NCI-H146 treated with DMSO at 0.1 percent for 48 hours (cell line): Measurements from ENCODE around the gene JAM3.
"Not testable (repeated sequence)": the region's sequence is repeated elsewhere in the genome, so short reads cannot be mapped to it uniquely, and the experiment has no call there.

Source experiments
- DNase-seq: peaks from one replicate; lab custom pipeline; 2025; ENCODE audit not compliant: unreplicated experiment; lab: John Stamatoyannopoulos, UW

The JAM3 gene

DNA sequence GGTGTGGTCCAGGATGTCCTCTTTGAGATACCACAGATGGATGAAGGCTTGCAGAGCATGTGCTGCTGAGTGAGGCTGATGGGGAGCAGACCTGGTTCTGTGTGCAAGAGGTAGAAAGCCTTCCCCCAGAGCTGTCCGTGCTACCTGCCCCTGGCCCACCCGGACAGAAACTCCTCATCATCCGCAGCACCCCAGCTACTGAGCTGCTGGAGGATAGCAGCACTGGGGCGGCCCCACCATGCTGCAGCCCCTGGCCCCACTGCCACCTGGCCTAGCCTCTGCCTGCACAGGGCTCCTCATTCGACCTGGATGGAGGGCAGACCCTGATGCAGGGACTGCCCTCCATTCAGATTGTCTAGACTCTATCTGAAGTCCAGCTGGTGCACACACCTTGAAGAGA lies 104.4 kb downstream of the JAM3 start:
- DNase-seq: no peak

DNA sequence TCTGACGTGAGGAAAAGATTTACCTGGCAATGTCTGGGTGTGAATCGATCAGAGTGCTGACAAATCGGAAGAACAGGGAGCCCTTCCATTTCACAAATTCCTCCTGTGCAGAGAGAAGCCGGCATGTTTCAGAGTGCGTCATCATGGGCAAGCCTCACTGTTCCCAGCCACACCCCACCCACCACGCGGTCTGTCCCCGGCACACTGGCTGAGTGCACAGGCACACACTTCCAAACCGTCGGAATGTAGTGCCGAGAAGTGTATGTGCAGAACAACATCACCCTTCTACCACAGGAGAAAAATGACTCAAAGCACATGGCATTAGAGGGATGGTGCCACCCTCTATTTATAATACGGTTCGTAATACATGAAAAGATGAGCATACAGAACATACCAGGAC lies 107.4 kb downstream of the JAM3 start:
- no peak for DNase-seq

DNA sequence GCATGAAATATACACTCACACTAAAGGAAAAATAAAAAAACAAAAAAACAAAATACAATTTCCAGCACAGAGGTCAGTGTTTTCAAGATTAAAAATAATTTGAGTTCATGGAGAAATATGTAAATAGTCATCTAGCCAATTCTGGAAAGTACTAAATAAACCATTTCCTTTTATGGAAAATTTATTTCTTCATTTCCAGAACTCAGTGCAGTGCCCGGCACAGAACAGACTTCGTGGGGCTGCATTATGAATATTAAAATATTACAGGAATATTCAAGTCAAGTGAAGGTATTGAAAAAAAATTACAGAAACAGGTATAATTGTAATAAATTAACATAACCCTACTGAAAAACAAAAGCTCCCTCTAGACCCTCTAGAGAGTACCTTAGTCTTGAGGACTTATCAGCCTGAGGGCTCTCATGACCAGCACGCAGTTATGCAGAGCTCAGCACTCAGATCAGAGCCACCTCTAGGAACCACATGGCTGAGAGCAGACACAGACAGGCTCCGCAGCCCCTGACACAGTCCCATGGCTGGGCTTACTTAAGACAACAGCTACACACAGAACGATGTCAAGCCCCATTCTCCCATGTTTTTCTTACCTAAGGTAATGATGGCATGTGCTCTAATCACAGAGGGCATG lies 109.3 kb downstream of the JAM3 start:
- DNase-seq: no peak

DNA sequence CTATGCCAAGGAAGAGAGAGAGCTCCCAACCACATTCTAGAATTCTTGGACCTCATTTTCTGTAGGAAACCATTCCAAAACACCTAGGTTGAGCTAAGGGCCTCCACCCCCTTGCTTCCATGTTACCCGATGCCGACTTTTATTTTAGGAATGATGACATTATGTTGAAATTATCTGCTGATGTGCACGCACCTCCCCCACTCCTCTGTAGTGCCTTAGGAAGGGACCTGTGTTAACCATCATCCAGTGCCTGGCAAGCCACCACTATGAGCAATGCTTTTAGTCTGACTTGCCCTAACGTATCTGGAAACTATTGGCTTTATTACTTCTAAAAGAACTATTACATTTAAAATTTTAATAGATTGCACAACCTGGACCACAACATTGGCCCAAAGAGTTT lies 112.8 kb downstream of the JAM3 start:
- DNase-seq: no peak

DNA sequence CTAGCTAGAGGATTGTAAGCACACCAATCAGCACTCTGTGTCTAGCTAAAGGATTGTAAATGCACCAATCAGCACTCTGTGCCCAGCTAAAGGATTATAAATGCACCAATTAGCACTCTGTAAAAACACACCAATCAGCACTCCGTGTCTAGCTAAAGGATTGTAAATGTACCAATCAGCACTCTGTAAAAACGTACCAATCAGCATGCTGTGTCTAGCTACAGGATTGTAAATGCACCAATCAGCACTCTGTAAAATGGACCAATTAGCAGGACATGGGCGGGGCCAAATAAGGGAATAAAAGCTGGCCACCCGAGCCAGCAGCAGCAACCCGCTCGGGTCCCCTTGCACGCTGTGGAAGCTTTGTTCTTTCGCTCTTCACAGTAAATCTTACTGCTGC lies 119.2 kb downstream of the JAM3 start:
- DNase-seq: not testable (repeated sequence)

DNA sequence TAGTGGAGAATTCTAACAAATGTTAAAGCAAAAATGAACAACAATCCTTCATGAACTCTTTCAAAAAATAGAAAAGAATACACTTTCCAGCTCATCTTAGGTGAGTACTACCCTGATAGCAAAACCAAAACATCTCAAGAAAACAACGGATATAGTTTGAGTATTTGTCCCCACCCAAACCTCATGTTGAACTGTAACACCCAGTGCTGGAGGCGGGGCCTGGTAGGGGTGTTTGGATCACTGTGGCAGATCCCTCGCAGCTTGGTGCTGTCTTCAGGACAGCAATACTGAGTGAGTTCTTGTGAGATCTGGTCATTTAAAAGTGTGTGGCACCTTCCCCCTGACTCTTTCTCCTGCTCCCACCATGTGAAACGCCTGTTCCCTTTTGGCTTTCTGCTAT lies 127.9 kb downstream of the JAM3 start:
- DNase-seq: no peak

DNA sequence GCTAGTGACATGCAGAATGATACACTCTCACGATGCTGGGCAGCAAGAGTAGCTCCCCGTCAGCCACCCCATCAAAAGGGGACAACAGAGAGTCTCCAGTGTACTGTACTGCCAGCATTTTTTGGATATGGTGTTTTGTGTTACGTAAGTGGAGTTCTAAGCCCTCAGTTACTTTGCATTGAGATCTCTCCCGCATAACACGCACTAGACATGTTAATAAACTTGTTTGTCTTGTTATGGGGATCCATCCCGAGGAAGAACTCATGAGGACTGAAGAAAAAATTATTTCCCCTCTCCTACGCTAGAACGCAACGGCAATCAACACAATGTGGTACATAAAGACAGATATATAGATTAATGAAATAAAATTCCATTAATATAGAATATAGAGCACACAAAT lies 130.7 kb downstream of the JAM3 start:
- DNase-seq: no peak

DNA sequence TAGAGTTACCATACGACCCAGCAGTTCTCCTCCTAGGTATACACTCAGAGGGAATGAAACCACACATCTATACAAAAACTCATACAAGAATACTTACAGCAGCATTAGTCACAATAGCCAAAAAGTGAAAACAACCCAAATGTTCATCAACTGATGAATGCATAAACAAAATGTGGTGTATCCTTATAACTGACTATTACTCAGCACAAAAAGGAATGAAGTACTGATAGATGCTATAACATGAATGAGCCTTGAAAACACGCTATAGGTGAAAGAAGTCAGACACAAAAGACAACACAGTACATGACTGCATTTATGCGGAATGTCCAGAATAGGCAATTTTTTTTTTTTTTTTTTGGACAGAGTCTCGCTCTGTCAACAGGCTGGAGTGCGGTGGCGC lies 131.8 kb downstream of the JAM3 start:
- no peak for DNase-seq
